ENCODE data around the gene LSM7.

The LSM7 gene

DNA sequence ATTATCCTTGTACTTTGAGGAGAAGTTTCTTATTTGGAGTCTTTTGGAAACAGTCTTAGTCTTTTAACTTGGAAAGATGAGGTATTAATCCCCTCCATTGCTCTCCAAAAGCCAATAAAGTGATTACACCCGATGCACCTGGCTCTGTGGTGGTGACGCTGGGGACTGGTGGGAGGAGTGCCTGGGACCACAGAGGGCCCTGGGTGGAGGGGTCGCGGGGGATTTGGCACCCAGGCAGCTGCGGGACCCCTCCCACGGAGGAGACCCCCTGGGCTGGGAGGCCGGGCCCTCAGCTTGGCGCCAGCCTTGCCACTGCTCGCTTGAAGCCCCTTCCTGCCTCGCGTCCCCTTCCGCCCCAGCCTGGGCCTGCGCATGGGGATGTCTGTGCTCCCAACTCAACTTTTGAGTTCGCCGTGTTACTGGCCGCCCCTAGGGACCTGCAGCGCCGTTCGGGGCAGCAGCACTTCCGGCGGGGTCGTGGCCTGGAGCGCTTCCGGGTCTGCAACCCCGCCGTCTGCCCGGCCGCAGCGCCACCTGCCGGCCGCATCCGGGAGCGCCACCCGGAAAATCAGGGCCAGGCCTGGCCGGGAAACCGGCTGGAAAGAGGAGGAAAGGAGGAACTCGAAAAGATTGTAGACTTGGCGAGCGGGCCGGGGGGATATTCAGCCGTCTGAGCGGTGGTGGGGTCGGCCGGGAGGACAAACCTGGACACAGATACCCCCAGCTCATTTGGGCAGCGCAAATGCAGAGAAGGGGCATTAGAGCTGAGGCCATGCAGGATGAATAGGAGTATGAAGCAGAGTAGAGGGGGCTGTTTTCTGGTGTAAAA lies 54.8 kb downstream of the LSM7 start:
- H3K4me3 ChIP-seq (ENCODE audit: extremely low read depth, insufficient read depth, low read length, poor library complexity, severe bottlenecking) = peak overlapping the region; percentile 14

More for the DNA sequence above, 54.8 kb downstream of the LSM7 start:
- H3K9me3 ChIP-seq (ENCODE audit: control insufficient read depth, low read length) = no peaks in the 10 kb centered on the region
- peaks cover 53% of the 10 kb centered on the region for H3K36me3 ChIP-seq (ENCODE audit: control insufficient read depth, insufficient read depth, low read length)
- 14 to 19% methylated on average over 34 to 45 of the region's 45 CpGs for WGBS, 2 experiments (ENCODE audit: insufficient coverage in 2 of 2)
- peak overlapping the region; percentile 78 for H3K27ac ChIP-seq (ENCODE audit: low read depth, low read length, severe bottlenecking)
- H3K4me1 ChIP-seq (ENCODE audit: control insufficient read depth, insufficient read depth, low read length, poor library complexity, severe bottlenecking) = peaks cover 17% of the 10 kb centered on the region

Measured in mesodermal cell (in vitro differentiated cells).